Measurements from ENCODE around the gene COX5A.

GRCh38 chr15:74890665-74890960 is 47.3 kb downstream of the COX5A start:
- TF ChIP-seq EP300 (IDR thresholded peaks at IDR 0.05) (no peak), POLR2A (IDR thresholded peaks at IDR 0.05) (no peak)
